ENCODE measurements around the gene DOCK3.
"Not testable (repeated sequence)": the region's sequence is repeated elsewhere in the genome, so short reads cannot be mapped to it uniquely, and the experiment has no call there.

Gene DOCK3

DNA sequence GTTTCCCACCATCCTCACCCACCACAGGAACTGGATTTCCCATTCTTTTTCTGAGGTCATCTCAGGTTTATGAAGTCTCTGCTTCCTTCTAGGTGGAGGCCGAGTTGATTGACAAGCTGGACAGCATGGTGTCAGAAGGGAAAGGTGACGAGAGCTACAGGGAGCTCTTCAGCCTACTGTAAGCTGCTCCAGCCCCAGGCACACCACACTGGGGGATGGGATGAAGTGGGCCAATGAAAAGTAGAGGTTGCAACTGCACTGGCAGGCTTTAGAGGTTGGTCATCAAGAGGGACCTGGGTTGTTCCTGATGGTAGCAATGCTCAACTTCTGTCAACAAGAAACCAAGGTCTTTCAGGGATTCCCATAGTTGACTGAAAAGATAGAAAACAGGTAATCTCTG, 655.3 kb downstream of the DOCK3 start:
- no peak for DNase-seq (ENCODE audit: low spot score)

DNA sequence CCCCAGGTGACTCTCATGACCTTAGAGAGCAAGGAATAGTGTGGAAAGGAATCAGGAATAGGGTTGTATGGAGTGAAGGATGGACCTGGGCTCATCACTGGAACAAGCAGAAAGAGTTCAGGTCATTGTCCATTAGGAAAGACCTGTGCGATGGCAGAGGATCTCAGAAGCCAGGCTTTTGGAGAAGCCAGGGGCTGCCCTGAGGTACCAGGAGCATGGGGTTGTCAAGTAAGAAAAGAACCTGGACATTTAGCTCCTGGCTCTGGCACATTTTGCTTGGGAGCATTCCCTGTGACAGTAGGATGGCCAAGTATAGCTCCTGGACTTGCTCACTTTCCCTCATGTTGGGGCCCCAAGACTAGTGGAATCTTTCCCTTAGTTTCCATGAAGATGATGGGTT, 657.4 kb downstream of the DOCK3 start:
- no peak for DNase-seq (ENCODE audit: low spot score)

DNA sequence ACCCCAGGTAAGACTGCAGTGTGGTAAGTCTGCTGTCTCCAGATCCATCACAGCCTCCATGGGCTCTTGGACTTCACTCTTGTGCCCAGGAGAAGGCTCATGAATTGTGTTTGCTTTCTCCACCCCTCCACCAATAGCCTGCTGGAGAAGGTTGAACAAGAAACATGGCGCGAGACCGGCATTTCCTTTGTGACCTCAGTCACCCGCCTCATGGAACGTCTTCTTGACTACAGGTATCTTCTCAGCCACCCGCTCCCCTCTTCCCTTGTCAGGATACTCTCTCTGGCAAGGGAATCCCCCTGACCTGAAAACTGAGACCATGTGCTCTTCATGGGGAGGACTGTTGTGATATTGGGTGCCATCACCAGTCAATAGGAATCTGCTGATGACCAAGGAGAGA, 658.3 kb downstream of the DOCK3 start:
- DNase-seq (ENCODE audit: low spot score): no peak

DNA sequence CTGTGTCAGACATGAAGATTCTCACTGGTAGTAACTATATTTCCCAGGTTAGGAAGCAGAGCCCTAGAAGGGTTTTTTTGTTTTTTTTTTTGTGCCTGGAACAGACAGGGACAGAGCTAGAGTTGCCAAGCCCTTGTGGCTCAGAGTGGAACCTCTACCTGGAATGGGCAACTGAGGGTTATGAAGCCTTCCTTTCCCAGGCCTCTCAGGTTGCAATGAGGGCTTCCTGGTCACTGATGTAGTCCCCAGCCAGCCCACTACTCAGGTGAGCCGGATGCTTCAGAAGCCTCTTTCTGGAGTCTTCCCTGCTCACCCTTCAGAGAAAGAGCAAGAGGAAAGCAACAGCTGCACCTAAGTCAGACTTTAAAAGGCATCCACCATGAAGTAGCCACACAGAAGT, 661.5 kb downstream of the DOCK3 start:
- no peak for DNase-seq (ENCODE audit: low spot score)

DNA sequence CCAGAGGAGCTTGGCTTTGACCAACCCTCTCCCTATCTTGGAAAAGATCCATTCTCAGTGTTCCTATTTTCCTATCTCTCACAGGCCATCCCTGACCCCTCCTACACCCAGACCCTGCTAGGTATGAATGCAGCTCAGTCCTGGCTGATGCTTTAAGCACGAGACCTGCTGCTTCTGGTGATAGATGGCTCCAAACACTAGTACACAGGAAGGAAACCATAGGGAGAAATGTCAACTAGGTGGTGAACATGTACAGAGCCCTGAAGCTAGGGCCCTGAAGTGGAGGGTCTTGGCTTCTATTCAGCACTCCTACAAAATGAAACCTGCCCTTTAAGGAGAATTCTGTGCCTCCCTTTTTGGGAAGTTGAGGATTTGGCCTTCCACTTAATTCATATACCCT, 662.9 kb downstream of the DOCK3 start:
- no peak for DNase-seq (ENCODE audit: low spot score)

DNA sequence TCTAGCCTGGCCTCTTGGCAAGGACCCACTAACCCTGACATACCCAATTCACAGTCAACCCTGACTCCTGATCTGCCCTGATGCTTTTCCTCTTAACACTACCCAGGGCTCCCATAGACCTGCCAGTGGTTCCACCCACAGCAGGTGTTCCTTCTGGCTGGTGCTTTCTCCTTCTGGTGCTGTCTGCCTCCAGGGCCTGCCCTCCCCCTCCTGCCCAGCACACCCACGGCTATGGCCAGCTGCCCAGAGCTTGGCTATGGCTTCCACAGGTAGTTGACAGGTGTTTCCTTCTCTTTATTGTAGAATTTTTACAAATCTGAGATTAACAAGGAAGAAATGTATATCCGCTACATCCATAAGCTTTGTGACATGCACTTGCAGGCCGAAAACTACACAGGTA, 663.9 kb downstream of the DOCK3 start:
- DNase-seq (ENCODE audit: low spot score): no peak

DNA sequence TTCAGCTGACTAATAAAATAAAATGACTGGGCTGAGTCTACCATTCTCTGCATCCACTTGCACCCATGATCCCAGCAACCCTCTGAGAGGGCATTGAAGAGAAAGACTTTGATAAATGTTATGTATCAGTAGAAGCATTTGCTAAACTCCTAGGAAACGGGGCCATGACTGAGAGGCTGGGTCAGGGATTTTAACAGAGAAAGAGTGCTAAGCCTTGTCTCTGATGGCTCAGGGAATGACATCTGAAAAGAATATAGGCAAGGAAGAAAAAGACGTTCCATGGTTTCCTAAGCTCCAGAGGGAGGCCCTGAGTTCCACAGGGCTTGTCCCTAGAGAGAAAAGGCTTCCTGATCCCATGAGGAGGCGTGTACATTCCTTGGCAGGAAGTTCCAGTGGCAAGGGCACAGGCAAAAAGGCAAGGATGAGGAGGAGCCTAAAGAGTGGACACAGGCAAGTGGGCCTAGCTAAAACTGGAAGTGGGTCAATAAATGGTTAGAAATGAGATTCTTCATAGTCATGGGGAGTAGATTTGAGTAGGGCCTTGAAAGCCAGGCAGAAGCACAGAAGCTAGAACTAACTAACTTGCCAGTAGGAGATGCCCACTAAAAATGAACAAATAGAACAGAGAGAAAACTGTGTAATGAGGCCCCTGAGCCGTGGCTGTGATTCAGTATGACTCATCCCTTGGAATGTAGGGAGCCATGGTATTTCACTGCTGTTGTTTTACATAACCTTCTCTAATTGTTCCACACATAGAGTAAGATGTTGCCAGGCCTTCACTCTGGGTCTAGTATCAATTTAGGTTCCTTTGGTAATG, 665.5 kb downstream of the DOCK3 start:
- DNase-seq (ENCODE audit: low spot score): no peak

DNA sequence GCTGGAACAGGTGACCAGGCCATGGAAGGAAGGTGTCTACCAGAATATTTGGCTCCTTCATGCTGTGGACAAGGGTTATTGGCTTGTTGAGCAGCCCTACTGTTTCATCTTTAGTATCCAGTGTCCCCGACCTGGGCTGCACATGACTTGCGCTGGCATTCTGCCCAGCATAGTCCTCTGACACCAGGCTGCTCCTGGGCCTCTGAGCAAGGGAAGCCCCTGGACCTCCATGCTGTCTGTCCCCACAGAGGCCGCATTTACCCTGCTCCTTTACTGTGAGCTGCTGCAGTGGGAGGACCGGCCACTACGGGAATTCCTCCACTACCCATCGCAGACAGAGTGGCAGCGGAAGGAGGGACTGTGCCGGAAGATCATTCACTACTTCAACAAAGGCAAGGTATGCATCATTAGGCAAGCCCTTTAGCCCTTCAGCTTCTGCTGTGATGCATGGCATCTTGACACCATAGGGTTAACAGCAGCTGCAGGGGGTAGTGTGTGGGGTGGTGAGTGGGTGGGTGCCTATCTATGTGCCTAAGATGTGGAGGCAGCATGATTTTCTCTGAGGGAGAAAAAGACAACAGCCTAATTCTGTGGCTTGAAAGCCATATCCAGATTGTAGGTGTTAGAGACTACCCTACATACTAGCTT, 666.4 kb downstream of the DOCK3 start:
- no peak for DNase-seq (ENCODE audit: low spot score)

DNA sequence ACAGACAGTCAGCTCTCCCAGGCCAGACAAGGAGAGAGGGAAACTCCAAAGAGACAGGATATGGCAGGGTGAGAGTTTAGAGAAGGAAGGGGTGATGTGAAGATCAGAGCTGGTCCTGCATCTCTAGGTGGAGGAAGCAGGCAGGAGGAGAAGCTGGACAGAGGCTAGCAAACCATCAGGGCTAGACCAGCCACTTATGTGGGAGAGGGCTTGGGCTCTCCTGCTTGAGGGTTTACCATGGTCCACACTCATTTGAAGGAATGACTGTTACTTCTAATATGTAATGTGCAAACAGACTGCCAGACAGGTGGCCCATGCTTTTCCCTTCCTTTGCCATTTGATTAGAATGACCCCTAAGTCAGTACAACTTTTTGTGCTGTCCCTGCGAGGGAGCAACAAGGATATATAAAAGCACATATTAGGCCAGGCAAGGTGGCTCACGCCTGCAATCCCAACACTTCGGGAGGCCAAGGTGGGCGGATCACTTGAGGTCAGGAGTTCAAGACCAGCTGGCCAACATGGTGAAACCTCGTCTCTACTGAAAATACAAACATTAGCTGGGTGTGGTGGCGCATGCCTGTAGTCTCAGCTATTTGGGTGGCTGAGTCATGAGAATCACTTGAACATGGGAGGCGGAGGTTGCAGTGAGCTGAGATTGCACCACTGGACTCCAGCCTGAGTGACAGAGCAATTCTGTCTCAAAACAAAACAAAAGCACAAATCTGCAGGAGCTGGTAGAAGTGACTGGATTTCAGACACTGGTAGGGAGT, 669.4 kb downstream of the DOCK3 start:
- DNase-seq (ENCODE audit: low spot score): no peak

DNA sequence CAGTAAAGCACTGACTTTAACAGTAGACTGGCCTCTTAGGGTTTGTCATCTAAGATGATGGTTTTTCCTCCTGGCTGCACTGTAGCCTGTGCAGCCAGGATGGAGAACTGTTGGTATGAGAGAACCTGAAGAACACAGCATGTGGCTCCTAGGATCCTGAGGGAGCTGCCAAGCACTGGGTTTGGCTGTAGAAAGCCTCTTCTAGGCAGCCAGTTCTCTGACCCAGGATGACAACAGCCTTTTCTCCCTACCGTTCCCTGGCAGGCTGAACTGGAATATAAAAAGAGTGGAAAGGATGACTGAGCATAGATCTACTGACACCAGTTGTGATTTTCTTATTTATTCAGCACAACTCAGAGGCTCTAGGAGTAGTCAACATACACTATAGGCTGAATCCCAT, 676.0 kb downstream of the DOCK3 start:
- DNase-seq (ENCODE audit: low spot score): peak; percentile 37

DNA sequence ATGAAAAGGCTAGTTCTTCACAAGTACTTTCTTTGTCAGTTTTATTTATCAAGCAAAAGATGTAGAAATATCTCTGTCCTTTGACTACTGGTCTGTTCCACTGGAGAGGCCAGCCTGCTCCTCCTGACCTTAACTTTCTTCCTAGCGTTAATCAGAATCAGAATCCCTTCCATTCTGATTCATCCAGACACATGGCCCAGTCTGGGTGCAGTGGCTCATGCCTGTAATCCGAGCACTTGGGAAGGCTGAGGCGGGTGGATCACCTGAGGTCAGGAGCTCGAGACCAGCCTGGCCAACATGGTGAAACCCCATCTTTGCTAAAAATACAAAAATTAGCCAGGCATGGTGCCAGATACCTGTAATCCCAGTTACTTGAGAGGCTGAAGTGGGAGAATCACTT, 678.4 kb downstream of the DOCK3 start:
- DNase-seq (ENCODE audit: low spot score): no peak

DNA sequence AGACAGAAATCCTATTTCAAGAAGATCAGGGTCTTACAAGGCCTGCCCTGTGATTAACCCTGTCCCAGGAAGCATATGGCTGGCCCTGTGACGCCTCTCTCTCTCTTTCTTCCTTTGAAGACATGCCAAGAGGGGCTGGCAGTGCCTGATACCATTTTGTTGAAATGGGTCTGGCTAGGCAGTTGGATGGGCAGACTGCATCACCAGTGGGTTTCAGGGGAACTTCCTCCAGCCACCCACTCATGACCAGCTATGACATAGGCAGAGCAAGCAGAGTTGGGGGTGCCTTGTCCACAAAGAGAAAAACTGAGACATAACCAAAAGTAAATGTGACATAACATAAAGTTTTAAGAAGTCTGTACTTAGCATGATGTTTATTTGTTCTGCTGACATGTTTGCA, 679.0 kb downstream of the DOCK3 start:
- no peak for DNase-seq (ENCODE audit: low spot score)

DNA sequence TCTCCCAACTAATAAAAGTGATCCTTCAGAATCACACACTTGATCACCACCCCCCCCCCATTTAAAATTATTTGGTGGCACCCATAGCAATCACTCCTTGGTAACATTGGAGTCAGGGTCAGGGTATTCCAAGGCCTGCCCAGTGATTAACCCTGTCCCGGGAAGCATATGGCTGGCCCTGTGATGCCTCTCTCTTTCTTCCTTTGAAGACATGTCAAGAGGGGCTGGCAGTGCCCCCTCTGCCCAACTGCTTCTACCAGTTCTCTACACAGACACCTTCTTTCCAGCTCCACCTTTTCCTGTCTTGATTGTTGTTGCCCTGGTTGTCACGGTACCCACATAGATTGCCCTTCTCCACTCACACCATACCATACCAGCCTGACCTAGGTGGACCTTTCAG, 679.4 kb downstream of the DOCK3 start:
- DNase-seq (ENCODE audit: low spot score): no peak

DNA sequence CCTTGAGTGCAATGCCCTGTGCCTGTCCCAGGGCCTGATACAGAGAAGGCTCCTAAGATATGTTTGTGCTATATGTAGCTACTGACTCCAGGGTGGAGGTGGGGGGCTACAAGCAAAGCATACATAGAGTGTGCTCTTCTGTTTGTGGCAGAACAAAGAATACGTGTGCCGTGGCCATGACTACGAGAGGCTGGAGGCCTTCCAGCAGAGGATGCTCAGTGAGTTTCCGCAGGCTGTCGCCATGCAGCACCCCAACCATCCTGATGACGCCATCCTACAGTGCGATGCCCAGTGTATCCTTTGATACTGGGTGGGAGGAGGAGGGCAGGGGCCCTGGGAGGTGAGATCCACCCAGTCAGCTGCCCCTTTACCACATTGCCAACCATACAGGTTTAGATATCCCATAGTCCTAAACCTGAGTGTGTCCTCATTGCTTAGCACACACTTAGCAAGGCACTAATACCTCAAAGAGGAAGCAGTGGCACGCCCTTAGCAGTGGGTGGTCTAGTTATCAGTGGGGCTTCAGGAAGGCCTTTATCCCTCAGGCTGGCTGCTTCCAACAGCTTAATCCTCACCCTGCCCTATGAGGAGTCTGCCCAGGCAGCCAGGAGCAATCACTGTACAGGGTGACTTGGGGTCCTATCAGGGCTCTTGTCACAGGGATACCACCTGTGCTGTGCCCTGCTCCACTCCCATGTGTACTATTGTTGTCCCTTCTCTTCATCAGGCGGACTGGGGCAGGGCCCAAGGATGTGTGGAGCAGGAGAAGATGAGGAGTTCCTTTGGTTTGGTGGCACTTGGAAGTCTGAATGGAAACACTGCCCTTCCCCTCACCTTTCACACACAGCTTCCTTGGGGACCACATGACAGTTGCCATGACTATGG, 680.2 kb downstream of the DOCK3 start:
- no peak for DNase-seq (ENCODE audit: low spot score)

DNA sequence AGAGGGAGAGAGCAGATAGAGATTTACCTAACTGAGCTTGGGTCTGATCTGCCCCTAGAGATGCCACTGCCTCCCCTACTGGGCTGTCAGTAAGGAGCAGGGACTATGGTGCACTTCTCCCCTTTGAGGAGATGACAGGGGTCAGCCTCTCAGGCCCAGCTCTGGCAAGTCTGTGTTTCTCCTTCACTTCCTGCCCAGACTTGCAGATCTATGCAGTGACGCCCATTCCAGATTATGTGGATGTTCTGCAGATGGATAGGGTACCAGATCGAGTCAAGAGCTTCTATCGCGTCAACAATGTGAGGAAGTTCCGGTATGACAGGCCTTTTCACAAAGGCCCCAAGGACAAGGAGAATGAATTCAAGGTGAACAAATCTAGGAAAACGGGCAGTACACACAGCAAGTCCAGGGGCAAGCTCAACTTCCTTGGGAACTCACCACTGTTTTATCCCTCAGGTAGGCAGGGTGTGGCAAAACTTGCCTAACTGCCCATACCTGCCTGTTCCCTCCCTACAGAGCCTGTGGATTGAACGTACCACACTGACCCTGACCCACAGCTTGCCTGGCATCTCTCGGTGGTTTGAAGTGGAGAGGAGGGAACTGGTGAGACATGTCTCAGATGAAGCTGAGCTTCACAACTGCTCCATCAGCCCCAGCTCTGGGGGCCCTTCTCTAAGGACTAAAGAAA, 681.3 kb downstream of the DOCK3 start:
- DNase-seq (ENCODE audit: low spot score): no peak

DNA sequence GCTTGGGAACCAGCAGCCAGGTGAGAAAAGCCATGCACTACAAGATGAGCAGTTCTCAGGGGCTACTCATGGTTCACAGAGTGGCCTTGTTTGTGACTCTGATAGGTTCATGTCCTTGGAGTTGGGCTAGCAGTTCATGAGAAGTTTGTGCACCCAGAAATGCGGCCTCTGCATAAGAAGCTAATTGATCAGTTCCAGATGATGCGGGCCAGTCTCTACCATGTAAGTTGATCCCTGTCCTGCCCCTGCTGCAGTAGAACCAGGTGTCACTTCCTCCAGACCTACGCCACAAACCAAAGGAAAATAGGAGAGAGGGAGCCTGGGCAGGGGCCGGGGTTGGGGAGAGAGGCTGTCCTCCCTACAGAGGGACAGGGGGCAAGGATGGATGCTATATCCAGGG, 683.1 kb downstream of the DOCK3 start:
- DNase-seq (ENCODE audit: low spot score): no peak

DNA sequence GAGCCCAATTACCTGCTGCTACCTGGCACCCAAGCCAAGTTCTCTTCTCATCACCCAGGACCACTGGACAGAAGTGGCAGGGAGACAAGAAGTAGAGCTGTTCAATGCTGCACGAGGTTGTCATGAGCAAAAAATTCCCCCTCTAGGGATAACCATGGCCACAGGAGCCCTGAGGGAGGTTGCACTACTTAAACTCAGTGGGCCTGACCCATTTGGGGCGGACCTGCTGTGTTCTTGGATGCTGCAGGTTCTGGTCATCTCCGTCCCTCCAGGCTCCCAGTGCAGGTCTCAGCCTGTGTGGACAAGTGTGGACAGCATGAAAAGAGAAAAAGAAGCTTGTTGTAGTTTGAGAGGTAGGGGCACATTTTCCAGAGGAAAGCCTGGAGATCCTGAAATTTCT, 684.3 kb downstream of the DOCK3 start:
- DNase-seq (ENCODE audit: low spot score): no peak

DNA sequence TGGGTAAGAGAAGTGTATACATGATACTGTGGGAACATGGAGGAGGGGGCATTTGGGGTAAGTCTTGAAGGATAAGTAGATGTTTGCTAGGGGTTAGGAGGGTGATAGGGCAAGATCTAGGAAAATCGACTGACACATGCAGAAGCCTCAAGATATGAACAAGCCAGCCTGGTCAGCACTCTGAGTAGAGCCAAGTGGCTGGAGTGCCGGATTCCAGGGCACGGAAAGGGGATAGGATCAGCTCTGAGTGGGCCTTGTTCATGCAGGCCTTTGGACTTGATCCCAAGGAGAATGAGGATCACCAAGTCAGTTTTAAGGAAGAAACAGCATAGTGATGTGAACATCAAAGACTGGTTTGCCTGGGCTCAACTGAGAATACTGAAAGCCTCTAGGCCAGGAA, 686.1 kb downstream of the DOCK3 start:
- DNase-seq (ENCODE audit: low spot score): no peak

DNA sequence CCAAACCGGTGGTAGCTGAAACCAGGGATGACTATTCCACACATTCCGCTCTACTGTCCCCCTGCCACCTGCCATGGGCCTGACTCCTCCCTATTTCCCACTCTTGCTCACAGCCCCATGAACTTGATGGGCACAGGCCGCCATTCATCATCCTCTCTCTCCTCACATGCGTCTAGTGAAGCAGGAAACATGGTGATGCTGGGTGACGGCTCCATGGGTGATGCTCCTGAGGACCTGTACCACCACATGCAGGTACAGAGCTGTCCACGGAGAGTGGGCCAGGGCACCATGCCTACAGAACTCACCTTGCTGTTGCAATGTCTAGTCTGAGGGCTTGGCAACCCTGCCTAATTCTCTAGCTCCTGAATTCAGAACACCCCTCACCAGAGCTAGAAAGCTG, 687.0 kb downstream of the DOCK3 start:
- no peak for DNase-seq (ENCODE audit: low spot score)

DNA sequence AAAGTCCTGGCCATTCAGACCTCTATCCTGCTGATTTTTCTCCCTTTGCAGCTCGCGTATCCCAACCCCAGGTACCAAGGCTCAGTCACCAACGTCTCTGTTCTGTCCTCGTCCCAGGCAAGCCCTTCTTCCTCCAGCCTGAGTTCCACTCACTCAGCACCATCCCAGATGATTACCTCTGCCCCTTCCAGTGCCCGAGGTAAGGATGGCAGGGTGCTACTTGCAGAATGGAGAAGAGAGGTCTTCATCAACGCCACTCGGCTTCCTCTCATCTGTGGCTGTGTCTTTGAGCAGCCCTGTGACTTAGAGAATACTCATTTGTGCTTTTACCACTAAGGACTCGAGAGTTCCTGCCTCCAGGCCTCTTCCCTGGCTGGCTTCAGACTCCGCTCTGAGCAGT, 687.7 kb downstream of the DOCK3 start:
- no peak for DNase-seq (ENCODE audit: low spot score)

DNA sequence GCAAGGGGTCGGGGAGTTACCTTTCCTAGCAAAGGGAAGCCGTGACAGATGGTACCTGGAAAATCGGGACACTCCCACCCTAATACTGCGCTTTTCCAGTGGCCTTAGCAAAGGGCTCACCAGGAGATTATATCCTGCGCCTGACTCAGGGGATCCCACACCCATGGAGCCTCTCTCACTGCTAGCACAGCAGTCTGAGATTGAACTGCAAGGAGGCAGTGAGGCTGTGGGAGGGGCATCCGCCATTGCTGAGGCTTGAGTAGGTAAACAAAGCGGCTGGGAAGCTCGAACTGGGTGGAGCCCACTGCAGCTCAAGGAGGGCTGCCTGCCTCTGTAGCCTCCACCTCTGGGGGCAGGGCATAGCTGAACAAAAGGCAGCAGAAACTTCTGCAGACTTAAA, 693.5 kb downstream of the DOCK3 start:
- not testable (repeated sequence) for DNase-seq (ENCODE audit: low spot score)
